Glutamatergic neuron (in vitro differentiated cells): Measurements from ENCODE around the gene ALDH1A2. TPM values are rescaled to one million over a fixed set of nuclear protein-coding genes. Genes with fewer than 3 reads are reported as not detected.

ENCODE experiments used
- DNase-seq: peaks from one replicate; pipeline ENCODE4 v3.0.0; 2022
- H3K27ac Mint-ChIP-seq: one replicate; pipeline ENCODE4 v1.8.0; 2020; ENCODE audit warnings: mild to moderate bottlenecking, mixed read lengths, inconsistent platforms; ENCODE audit not compliant: unreplicated experiment
- H3K27me3 Mint-ChIP-seq: one replicate; pipeline ENCODE4 v1.8.0; 2020; ENCODE audit warnings: mild to moderate bottlenecking, moderate library complexity, mixed read lengths, inconsistent platforms; ENCODE audit not compliant: unreplicated experiment
- H3K36me3 Mint-ChIP-seq: one replicate; pipeline ENCODE4 v1.8.0; 2020; ENCODE audit warnings: mild to moderate bottlenecking, mixed read lengths, inconsistent platforms; ENCODE audit not compliant: unreplicated experiment
- H3K4me1 Mint-ChIP-seq: one replicate; pipeline ENCODE4 v1.8.0; 2020; ENCODE audit warnings: mild to moderate bottlenecking, low read depth, mixed read lengths, inconsistent platforms; ENCODE audit not compliant: unreplicated experiment
- H3K4me3 Mint-ChIP-seq: one replicate; pipeline ENCODE4 v1.8.0; 2020; ENCODE audit warnings: mild to moderate bottlenecking, mixed read lengths, inconsistent platforms; ENCODE audit not compliant: unreplicated experiment
- H3K9me3 Mint-ChIP-seq: one replicate; pipeline ENCODE4 v1.8.0; 2020; ENCODE audit warnings: mild to moderate bottlenecking, moderate library complexity, mixed read lengths, inconsistent platforms; ENCODE audit not compliant: unreplicated experiment
- total RNA-seq: library from RNA; stranded (reverse); fragmentation: NEBNext Ultra II Directional; extraction: Animal tissue kit (Norgen Biotek cat#: 25700); gene quantifications from one replicate; pipeline ENCODE4 v1.2.1, GENCODE V29; 2021; ENCODE audit not compliant: unreplicated experiment
- TF ChIP-seq, protein P1 (sequence below): fragments of 200-600 bp; sonication (generic); IDR thresholded peaks from one replicate; pipeline ENCODE4 v1.5.0; 2021; ENCODE audit not compliant: partially characterized antibody, unreplicated experiment

Gene ALDH1A2
- total RNA-seq, 1 donor from 2014 or later: not detected

DNA sequence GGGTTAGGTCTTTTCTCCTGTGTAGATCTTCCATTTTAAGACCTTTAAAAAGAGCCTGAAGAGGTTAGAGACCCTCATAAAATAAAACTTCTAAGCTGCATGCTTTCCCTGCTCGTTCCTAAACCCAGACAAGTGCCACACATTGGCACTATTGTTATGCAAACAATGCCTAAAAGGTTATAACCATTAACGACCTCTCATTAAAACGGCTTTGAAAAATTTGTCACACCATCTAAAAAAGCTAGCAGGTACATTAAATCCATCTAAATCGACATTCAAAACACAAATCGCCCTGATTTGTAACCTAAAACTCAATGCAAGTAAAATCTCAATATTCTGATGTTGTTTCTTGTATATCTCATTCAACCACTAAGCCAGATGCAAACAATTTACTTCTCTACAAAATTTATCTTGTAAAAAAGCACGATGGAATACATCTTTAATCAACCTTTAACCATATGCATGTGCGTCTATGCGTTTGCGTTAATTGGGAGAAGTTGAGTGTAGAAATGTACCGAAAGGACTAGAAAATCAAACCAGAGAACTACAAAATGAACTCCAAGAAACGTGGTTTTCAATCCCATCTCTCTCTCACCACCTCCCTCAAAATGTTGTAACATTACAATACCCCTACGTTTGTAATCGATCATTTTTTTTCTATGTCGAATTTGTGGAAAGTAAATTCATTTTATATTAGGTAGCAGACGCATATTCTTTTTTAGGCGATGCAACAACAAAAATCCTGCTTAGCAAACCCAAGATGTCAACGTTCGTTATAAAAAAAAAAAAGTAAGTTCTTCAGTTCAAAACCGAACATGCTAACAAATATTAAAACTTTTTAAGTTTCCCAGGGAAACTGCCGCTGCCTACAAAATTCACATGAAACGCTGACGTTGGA lies 1.2 kb downstream of the ALDH1A2 start:
- DNase-seq: no peak
- H3K27ac Mint-ChIP-seq: no peak overlapping the region
- H3K27me3 Mint-ChIP-seq: peaks cover 14% of the 10 kb centered on the region
- peaks cover 5% of the 10 kb centered on the region for H3K9me3 Mint-ChIP-seq
- no peaks in the 10 kb centered on the region for H3K4me1 Mint-ChIP-seq
- TF ChIP-seq, protein P1, sequence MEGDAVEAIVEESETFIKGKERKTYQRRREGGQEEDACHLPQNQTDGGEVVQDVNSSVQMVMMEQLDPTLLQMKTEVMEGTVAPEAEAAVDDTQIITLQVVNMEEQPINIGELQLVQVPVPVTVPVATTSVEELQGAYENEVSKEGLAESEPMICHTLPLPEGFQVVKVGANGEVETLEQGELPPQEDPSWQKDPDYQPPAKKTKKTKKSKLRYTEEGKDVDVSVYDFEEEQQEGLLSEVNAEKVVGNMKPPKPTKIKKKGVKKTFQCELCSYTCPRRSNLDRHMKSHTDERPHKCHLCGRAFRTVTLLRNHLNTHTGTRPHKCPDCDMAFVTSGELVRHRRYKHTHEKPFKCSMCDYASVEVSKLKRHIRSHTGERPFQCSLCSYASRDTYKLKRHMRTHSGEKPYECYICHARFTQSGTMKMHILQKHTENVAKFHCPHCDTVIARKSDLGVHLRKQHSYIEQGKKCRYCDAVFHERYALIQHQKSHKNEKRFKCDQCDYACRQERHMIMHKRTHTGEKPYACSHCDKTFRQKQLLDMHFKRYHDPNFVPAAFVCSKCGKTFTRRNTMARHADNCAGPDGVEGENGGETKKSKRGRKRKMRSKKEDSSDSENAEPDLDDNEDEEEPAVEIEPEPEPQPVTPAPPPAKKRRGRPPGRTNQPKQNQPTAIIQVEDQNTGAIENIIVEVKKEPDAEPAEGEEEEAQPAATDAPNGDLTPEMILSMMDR: no peak
- H3K4me3 Mint-ChIP-seq: no peak overlapping the region
- no peaks in the 10 kb centered on the region for H3K36me3 Mint-ChIP-seq

DNA sequence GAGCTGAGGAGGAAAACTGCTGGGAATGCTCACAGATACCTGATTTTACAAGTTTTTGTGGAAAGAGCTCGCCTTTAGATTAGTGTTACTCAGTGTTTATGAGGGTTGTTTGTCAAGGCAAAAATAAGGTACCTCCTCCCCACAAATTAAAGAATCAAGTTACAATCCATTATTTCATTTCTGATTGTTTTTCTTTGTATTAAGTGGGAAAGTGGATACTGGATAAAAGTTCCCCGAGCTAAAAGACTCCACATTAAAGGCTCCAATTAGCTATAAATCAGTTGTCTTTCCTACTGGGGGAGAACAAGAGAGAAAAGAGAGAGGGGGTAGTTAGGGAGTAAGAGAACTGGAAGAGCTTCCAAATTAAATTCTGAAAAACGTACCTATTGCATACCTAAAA lies 1.9 kb downstream of the ALDH1A2 start:
- Mint-ChIP-seq H3K27me3 (peaks cover 14% of the 10 kb centered on the region), H3K4me3 (no peak overlapping the region)

DNA sequence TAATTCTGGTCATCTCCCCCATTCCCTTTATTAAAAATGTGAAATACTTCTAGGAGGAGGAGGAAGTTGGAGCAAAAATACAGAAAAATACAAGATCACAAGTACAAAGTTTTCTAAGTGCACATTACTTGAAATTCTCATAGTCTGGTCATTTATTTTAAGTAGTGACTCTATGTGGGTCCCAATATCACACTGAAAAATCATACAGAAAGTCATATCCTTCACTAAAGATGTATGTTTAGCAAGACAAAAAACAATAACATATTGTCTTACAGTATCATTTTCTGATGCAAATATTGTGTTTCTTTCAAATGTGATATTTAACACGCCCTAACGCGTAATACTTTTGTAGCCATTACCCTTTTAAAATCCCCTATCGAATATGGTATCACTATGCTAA lies 2.5 kb downstream of the ALDH1A2 start:
- H3K27ac Mint-ChIP-seq: no peak overlapping the region
- no peaks in the 10 kb centered on the region for H3K4me1 Mint-ChIP-seq
- peaks cover 5% of the 10 kb centered on the region for H3K9me3 Mint-ChIP-seq
- H3K36me3 Mint-ChIP-seq: no peaks in the 10 kb centered on the region
- TF ChIP-seq, protein P1: no peak
- peaks cover 14% of the 10 kb centered on the region for H3K27me3 Mint-ChIP-seq
- DNase-seq: no peak
- no peak overlapping the region for H3K4me3 Mint-ChIP-seq

More for the DNA sequence above, 1.9 kb downstream of the ALDH1A2 start:
- Mint-ChIP-seq H3K9me3 (peaks cover 5% of the 10 kb centered on the region), H3K27ac (no peak overlapping the region), H3K4me1 (no peaks in the 10 kb centered on the region), H3K36me3 (no peaks in the 10 kb centered on the region)
- TF ChIP-seq, protein P1: no peak
- DNase-seq: no peak

DNA sequence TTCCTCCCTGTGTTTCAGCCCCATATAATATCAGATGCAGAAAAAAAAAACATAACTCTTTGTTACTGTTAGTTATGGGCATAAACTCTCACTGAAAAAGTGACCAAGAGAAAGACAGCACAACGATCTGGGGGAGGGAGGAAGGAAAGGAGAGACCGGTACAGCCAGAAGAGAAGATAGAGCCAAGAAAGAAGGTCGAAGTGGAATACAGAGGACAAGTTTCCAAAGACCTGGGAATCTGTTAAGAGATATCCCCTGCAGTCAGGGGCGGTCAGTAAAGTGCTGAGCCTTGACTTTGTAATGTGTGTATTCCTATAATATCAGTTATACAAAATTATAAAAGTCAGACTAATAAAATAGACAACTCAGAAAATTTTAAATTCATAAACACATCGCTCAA lies 3.3 kb downstream of the ALDH1A2 start:
- Mint-ChIP-seq H3K4me1 (no peaks in the 10 kb centered on the region), H3K9me3 (peaks cover 5% of the 10 kb centered on the region), H3K27me3 (peaks cover 14% of the 10 kb centered on the region), H3K27ac (no peak overlapping the region), H3K4me3 (no peak overlapping the region), H3K36me3 (no peaks in the 10 kb centered on the region)
- no peak for DNase-seq
- TF ChIP-seq, protein P1: no peak

DNA sequence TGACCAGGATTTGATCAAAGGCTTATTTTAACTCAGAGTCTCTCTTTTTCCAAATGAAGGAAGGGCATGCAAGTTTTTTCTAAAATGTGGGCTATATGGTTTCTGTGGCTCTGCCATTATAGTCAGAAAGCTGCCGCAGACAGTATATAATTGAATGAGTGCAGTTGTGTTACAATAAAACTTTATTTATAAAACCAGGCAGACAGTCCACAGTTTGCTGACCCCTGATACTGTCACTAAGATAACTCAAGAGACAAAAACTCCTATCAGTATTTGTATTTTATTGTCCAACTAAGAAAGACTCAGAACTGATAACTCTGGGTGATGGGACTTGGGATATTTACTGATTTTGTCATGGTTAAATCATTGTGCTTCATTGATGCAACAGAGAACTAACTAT lies 4.9 kb downstream of the ALDH1A2 start:
- no peaks in the 10 kb centered on the region for H3K4me1 Mint-ChIP-seq
- TF ChIP-seq, protein P1: no peak
- H3K9me3 Mint-ChIP-seq: peaks cover 5% of the 10 kb centered on the region
- H3K27ac Mint-ChIP-seq: no peak overlapping the region
- no peaks in the 10 kb centered on the region for H3K36me3 Mint-ChIP-seq
- H3K4me3 Mint-ChIP-seq: no peak overlapping the region
- peaks cover 8% of the 10 kb centered on the region for H3K27me3 Mint-ChIP-seq
- no peak for DNase-seq
